ENCODE results near the gene FYN.

- TF ChIP-seq CTCF (IDR thresholded peaks at IDR 0.05) = no peak
- no peak for TF ChIP-seq EP300 (IDR thresholded peaks at IDR 0.05)
Measured at GRCh38 chr6:111681860-111682259, 191.4 kb downstream of the FYN start.

Measured in tibial nerve (tissue), 4 donors.